ENCODE data around the gene STPG3.

Gene STPG3

DNA sequence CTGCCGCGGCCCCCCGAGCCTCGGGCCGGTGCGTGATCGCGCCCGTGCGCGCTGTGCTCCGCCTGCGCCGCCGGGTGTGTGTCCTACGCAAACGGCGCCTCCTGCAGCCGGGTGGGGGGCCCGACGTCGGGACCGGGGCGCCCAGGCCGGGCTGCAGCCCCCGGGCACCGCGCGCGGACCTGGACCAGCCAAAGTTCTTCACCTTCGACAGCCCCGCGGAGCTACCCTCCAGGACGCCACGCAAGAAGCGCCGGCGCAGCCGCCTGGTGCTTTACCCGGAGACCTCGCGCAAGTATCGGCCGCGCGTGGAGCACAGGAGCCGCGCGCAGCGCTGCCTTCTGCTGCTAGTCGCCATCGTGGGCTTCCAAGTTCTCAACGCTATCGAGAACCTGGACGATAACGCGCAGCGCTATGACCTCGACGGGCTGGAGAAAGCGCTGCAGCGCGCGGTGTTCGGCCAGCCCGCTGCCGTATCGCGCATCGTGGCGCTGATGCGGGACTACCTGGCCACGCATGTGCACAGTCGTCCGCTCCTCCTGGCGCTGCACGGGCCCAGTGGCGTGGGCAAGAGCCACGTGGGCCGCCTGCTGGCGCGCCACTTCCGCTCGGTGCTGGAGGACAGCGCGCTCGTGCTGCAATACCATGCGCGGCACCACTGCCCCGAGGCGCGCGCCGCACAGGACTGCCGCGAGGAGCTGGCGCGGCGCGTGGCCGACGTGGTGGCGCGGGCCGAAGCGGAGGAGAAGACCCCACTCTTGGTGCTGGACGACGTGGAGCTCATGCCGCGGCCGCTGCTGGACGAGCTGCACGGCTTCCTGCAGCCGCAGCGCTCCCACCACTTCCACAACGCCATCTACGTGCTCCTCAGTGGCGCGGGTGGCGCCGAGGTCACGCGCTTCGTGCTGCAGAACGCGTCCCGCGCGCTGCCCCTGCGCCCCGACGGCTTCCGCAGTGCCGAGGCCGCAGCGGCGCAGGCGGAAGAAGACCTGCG lies 27.9 kb downstream of the STPG3 start:
- no peak for DNase-seq
- Mint-ChIP-seq H3K27ac (no peak overlapping the region), H3K9me3 (no peaks in the 10 kb centered on the region), H3K36me3 (ENCODE audit: low read depth) (peaks cover 4% of the 10 kb centered on the region), H3K4me1 (peaks cover 38% of the 10 kb centered on the region), H3K27me3 (ENCODE audit: low read depth, poor library complexity) (peaks cover 25% of the 10 kb centered on the region), H3K4me3 (no peak overlapping the region)
- TF ChIP-seq CTCF (IDR thresholded peaks at IDR 0.05): no peak

DNA sequence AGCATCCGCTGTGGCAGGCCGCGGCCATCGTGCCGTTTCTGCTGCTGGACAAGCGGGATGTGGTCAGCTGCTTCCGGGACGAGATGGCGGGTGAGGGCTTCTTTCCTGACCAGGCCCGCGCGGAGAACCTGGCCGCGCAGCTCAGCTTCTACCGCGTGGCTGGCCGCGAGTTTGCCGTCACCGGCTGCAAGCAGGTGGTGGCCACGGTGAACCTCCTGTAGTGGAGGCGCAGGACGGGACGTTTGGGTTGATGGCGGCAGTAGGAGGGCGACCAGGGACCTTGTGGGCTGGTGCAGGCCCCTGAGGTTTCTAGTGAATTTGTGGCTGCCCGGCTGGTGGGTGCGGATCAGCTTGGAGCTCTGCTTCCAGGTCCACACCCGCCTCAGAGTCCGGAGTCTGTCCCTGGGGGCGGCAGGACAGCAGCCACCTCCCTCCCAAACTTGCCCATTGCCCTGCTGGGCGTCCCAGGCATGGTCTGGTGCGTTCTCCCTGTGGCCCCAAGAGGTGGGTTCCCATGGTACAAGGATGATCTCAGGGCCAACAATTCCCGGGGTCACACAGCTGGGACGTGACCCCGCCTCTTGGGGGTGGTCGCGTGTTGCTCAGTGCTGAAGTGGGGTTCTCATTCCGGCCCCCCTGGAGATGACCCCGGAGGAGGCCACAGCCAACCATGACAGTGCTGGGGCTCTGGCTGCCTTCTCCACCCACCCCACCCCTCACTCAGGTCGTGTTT lies 28.8 kb downstream of the STPG3 start:
- Mint-ChIP-seq H3K4me3 (no peak overlapping the region), H3K4me1 (peaks cover 31% of the 10 kb centered on the region), H3K27me3 (ENCODE audit: low read depth, poor library complexity) (peaks cover 25% of the 10 kb centered on the region), H3K27ac (no peak overlapping the region), H3K9me3 (no peaks in the 10 kb centered on the region), H3K36me3 (ENCODE audit: low read depth) (peaks cover 4% of the 10 kb centered on the region)
- TF ChIP-seq CTCF (IDR thresholded peaks at IDR 0.05): no peak
- DNase-seq: no peak

GRCh38 chr9:137280474-137281344 lies 29.6 kb downstream of the STPG3 start:
- peaks cover 4% of the 10 kb centered on the region for H3K36me3 Mint-ChIP-seq (ENCODE audit: low read depth)
- peak; percentile 48 for TF ChIP-seq CTCF (IDR thresholded peaks at IDR 0.05)
- H3K4me1 Mint-ChIP-seq: peaks cover 23% of the 10 kb centered on the region
- no peaks in the 10 kb centered on the region for H3K9me3 Mint-ChIP-seq
- H3K4me3 Mint-ChIP-seq: no peak overlapping the region
- peaks cover 26% of the 10 kb centered on the region for H3K27me3 Mint-ChIP-seq (ENCODE audit: low read depth, poor library complexity)
- no peak overlapping the region for H3K27ac Mint-ChIP-seq
- peak; percentile 76 for DNase-seq

DNA sequence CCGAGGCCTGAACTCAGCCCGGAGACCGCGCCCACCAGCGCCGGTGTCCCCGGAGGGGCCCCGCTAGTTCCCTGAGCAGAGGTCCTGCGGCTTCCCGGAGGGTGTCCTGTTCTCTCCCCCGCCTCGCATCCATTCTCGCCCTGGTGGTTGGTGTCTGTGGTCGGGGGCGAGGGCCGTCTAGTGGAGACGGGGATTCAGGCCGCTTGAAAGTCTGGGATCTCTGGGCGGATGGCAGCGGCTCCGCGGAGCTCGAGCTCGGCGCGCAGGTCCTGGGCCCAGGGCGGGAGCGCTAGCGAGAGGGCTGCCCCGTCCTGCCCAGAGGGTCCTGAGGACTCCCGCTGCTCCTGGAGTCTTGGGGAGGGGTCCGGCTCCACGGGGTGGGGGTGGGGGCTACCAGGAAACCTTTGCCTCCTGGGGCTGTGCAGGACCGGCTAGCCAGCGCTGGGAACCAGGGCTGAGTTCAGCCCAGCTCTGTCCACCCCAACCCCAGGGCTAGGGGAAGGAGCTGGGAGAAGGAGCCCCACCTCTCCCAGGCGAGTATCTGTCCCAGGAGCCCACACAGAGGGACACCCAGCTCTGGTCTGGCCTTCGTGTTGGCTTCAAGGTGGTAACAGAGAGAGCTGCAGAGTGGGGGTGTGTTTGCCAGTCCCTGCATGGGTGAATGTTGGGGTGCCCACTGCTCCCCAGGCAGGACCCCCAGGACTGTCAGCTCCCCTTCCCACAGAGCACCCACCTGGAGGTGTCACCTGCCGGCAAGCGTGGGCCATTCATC lies 30.4 kb downstream of the STPG3 start:
- DNase-seq: peak; percentile 63
- Mint-ChIP-seq H3K4me1 (peaks cover 19% of the 10 kb centered on the region), H3K4me3 (peak overlapping the region; percentile 58), H3K36me3 (ENCODE audit: low read depth) (peaks cover 4% of the 10 kb centered on the region), H3K27me3 (ENCODE audit: low read depth, poor library complexity) (peaks cover 29% of the 10 kb centered on the region), H3K27ac (no peak overlapping the region), H3K9me3 (no peaks in the 10 kb centered on the region)
- no peak for TF ChIP-seq CTCF (IDR thresholded peaks at IDR 0.05)

DNA sequence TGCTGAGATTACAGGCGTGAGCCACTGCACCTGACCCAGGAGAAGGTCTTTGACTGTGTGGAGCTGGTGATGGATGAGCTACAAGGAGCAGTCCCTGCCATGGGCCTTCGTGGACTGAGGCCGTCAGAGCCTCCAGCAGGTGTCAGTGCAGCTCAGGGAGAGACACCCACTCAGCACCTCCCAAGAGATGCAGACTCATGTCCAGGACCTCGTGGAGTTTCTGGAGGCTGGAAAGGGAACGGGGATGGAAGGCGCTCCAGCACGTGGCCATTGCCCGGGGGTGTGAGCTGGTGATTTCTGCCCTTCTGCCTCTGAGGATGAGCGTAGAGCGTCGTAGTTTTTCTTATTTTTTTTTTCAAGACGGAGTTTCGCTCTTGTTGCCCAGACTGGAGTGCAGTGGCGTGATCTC lies 35.9 kb downstream of the STPG3 start:
- no peak overlapping the region for H3K27ac Mint-ChIP-seq
- H3K4me3 Mint-ChIP-seq: no peak overlapping the region
- DNase-seq: peak; percentile 43
- H3K27me3 Mint-ChIP-seq (ENCODE audit: low read depth, poor library complexity): peaks cover 27% of the 10 kb centered on the region
- H3K9me3 Mint-ChIP-seq: peaks cover 6% of the 10 kb centered on the region
- H3K36me3 Mint-ChIP-seq (ENCODE audit: low read depth): peaks cover 9% of the 10 kb centered on the region
- peaks cover 9% of the 10 kb centered on the region for H3K4me1 Mint-ChIP-seq
- peak; percentile 25 for TF ChIP-seq CTCF (IDR thresholded peaks at IDR 0.05)

Data from nephron progenitor cell (in vitro differentiated cells).